Cardiac muscle cell (in vitro differentiated cells and primary cell): Measurements from ENCODE around the gene USP54. TPM values are rescaled to one million over a fixed set of nuclear protein-coding genes. Genes with fewer than 3 reads are reported as not detected.
"Not testable (repeated sequence)": the region's sequence is repeated elsewhere in the genome, so short reads cannot be mapped to it uniquely, and the experiment has no call there.

Experiments used
- DNase-seq, 2 donors: peaks; one replicate each; pipeline versions ENCODE4 v3.0.0 to v3.0.0-alpha.2; 2010 to 2017; ENCODE audit warnings: low read depth in 1 of 2, low spot score in 1 of 2
- H3K27ac ChIP-seq: fragments of 200-600 bp; sonication (generic); 2 replicates; pipeline ENCODE4 v1.5.1; 2016
- H3K27me3 ChIP-seq: fragments of 200-600 bp; sonication (generic); 2 replicates; pipeline ENCODE4 v1.6.0; 2016; ENCODE audit warnings: control low read depth
- H3K36me3 ChIP-seq: fragments of 200-600 bp; sonication (generic); 2 replicates; pipeline ENCODE4 v1.5.1; 2016; ENCODE audit warnings: control low read depth
- H3K4me1 ChIP-seq: fragments of 200-600 bp; sonication (generic); 2 replicates; pipeline ENCODE4 v1.8.1; 2017; ENCODE audit warnings: low read depth, mild to moderate bottlenecking, mixed run types
- H3K4me3 ChIP-seq: fragments of 200-600 bp; sonication (generic); 2 replicates; pipeline ENCODE4 v1.5.1; 2016; ENCODE audit warnings: mild to moderate bottlenecking
- H3K9me3 ChIP-seq: fragments of 200-600 bp; sonication (generic); 2 replicates; pipeline ENCODE4 v1.5.1; 2017; ENCODE audit warnings: low read depth, mild to moderate bottlenecking, control low read depth
- CTCF ChIP-seq: IDR thresholded peaks from 2 replicates; pipeline ENCODE4 v1.5.1; 2012; ENCODE audit warnings: low read depth, mild to moderate bottlenecking, low read length
- polyA plus RNA-seq: library from polyadenylated mRNA; unstranded; fragments of >200 nt; fragmentation: Nextera tagmentation; extraction: Ambion mirVana; gene quantifications from 2 replicates; pipeline ENCODE4 v1.2.1, GENCODE V29; 2016
- total RNA-seq: library from RNA; depleted of rRNA; stranded (reverse); fragments of >200 nt; gene quantifications from 2 replicates; pipeline ENCODE4 v1.2.3, GENCODE V29; 2016

Gene USP54
- total and polyA plus RNA-seq, 2 experiments from 2014 or later = 10.6 to 12.4 TPM

GRCh38 chr10:73586583-73586984 lies 4.6 kb downstream of the USP54 start:
- H3K4me3 ChIP-seq = no peak overlapping the region
- TF ChIP-seq CTCF = no peak

GRCh38 chr10:73585327-73585726 lies 5.8 kb downstream of the USP54 start:
- Histone ChIP-seq H3K27ac (no peak overlapping the region), H3K4me3 (no peak overlapping the region), H3K4me1 (peaks cover 4% of the 10 kb centered on the region), H3K36me3 (no peaks in the 10 kb centered on the region), H3K9me3 (no peaks in the 10 kb centered on the region), H3K27me3 (no peaks in the 10 kb centered on the region)
- DNase-seq = no peak
- no peak for TF ChIP-seq CTCF

More at GRCh38 chr10:73586583-73586984, 4.6 kb downstream of the USP54 start:
- H3K9me3 ChIP-seq = no peaks in the 10 kb centered on the region
- H3K27ac ChIP-seq = no peak overlapping the region
- H3K36me3 ChIP-seq = no peaks in the 10 kb centered on the region
- peaks cover 11% of the 10 kb centered on the region for H3K4me1 ChIP-seq
- peak in 1 of 2 donors; percentile 82 for DNase-seq
- H3K27me3 ChIP-seq = no peaks in the 10 kb centered on the region

GRCh38 chr10:73584737-73585136 lies 6.4 kb downstream of the USP54 start:
- Histone ChIP-seq H3K9me3 (no peaks in the 10 kb centered on the region), H3K36me3 (no peaks in the 10 kb centered on the region), H3K27ac (no peak overlapping the region), H3K4me1 (peaks cover 4% of the 10 kb centered on the region), H3K27me3 (no peaks in the 10 kb centered on the region), H3K4me3 (no peak overlapping the region)
- peak in 1 of 2 donors; percentile 38 for DNase-seq
- no peak for TF ChIP-seq CTCF

- peaks cover 4% of the 10 kb centered on the region for H3K4me1 ChIP-seq
- no peak overlapping the region for H3K4me3 ChIP-seq
- no peaks in the 10 kb centered on the region for H3K9me3 ChIP-seq
- TF ChIP-seq CTCF = no peak
- H3K36me3 ChIP-seq = no peaks in the 10 kb centered on the region
- no peak for DNase-seq
- H3K27me3 ChIP-seq = no peaks in the 10 kb centered on the region
- no peak overlapping the region for H3K27ac ChIP-seq
Observed at GRCh38 chr10:73581918-73582317, 9.2 kb downstream of the USP54 start.

GRCh38 chr10:73578927-73579326 lies 12.2 kb downstream of the USP54 start:
- not testable (repeated sequence) for H3K36me3 ChIP-seq, H3K4me1 ChIP-seq, H3K9me3 ChIP-seq, DNase-seq, H3K4me3 ChIP-seq, H3K27ac ChIP-seq, H3K27me3 ChIP-seq

- no peak for TF ChIP-seq CTCF
- no peaks in the 10 kb centered on the region for H3K27me3 ChIP-seq
- DNase-seq = peak; percentile 58 to 83
Observed at GRCh38 chr10:73577788-73578187, 13.4 kb downstream of the USP54 start.

More at GRCh38 chr10:73577788-73578187, 13.4 kb downstream of the USP54 start:
- no peak overlapping the region for H3K4me3 ChIP-seq
- H3K4me1 ChIP-seq = no peaks in the 10 kb centered on the region
- H3K27ac ChIP-seq = peak overlapping the region; percentile 95
- H3K9me3 ChIP-seq = no peaks in the 10 kb centered on the region
- H3K36me3 ChIP-seq = no peaks in the 10 kb centered on the region
